HG02571 (cell line): ENCODE results near the gene CEACAM5.
"Not testable (repeated sequence)": the region's sequence is repeated elsewhere in the genome, so short reads cannot be mapped to it uniquely, and the experiment has no call there.

Source experiments
- ATAC-seq: cut with Tn5 transposase; IDR thresholded peaks from one replicate; pipeline ENCODE4 v1.9.1; 2021; ENCODE audit warnings: mild to moderate bottlenecking, moderate library complexity; ENCODE audit not compliant: unreplicated experiment

CEACAM5 gene

DNA sequence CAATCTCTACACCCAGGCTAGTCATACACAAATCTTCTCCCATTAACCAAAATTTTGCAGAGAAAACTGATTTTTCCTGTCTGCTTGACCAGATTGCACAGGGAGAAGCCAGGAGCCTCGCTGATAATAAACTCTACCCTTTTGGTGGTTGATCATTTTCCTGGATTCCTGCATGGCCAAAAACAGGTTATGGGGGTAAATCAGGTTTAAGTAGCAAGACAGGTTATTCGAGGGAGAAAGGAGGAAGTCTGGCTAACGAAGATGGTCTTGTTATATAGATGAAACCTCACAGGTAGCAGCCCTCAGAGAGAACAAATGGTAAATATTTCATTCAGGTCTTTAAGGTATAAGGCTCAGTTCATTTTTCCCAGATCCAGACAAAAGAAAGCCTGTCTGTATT, 30.9 kb downstream of the CEACAM5 start:
- no peak for ATAC-seq

DNA sequence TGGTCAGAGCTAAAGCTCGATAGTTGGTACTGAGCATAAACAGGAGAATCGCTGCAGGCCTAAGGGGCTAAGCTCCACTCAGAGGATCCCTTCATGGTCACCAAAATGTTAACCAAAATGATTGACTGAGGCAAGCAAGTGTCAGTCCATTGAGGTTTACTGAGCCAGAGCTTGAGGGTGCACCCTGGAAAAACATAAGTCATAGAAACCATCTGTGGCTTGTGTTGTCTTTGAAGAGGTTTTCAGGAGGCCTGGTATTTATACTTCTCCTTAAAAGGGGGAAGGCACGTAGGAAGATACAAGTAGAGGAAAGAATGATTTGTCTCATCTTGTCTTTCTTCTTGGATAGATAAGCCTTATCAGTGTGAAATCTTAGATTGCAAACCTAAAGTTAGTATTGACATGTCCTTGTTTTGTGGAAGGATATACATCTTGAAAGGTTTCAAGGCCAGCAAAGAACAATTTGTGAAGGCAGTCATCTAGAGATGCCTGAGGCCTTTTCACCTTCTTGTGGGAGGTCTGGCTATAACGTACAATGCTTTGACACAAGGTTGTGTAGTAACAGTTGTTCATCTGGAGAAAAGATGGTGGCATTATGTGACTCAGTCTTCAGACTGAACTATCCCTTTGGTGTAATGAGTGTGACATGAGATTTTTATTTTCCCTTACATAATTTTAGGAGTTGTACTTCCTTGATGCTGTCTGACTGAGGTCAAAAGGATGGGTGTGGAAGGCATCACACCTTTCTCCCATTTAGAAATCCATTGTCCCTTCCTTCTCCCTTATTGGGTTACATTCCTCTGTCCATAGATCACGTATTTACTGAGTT, 32.2 kb downstream of the CEACAM5 start:
- no peak for ATAC-seq

DNA sequence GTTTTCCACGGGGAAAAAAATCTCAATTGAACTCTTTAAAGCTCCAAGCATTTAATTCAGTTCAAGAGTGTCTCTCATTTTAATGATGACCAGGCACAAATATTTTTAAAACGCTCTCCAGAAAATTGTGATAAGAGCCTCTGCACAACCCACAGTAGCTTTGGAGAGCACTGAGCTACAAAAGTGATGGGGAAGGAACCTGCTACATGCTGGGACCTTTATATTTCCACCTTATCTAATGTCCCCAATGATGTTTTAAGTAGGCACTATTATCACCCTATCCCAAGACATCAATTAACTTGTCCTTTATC, 32.8 kb downstream of the CEACAM5 start:
- ATAC-seq: no peak

DNA sequence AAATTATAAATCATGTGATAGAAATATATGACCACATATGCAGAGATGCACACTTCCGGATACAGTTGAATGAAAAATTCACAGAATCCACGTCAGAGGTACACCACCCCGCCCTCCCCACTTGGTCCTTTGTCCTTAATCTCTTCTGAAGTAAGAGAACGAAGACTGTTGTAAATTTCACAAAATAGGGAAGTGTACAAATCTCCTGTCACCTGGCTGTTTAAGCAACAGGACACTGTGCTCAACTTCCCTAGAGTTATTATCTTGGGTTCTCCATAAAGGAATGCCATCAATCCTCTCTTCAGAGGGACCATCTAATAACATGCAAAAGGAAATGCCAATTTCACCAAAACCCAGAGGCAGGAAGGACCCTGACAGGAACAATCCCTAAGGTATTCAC, 36.4 kb downstream of the CEACAM5 start:
- no peak for ATAC-seq

DNA sequence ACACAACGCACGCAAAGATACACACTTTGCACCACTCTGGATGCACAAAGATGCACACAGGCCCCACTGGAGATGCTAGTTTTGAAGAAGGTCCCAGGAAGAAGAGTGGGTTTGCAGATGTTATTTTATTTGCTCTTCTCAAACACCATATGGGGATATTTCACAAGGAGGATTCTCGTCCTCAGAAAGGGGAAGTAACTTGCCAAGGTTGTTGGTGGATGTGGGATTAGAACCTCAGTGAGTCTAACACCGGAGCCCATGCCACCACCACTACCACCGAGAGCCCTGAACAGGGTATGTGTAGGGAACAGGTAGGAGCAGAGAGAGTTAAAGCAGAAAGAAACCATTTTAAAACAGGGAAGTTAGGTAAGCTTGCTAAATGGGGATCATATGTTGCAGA, 37.3 kb downstream of the CEACAM5 start:
- ATAC-seq: no peak

DNA sequence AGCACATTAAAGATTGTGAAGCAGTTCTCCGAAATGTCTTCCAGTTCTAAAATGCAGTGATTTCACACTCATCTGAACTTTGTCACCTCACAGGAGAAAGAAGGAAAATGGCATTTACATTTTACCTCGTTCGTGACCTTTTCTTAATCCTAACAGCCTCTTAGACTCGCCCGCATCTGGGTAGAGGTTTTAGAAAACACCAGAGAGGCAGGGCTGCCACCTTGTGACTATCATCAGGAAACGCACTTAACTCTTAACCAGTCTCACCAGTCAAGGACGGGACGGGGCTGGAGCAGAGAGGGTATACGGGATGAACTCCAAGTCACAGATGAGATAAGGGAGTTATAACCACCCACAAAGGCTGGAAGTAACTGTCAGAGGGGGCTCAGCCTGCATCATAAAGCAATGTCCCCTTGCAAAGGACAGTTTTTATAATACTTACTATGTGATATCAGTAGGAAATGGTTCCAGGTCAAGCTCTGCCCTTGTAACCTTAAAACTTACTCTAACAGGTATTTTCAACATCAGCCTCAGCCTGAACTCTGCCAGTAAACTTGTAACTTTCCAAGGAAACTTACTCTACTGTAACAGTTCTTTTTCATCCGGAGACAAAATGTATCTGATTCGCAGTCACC, 38.3 kb downstream of the CEACAM5 start:
- no peak for ATAC-seq

DNA sequence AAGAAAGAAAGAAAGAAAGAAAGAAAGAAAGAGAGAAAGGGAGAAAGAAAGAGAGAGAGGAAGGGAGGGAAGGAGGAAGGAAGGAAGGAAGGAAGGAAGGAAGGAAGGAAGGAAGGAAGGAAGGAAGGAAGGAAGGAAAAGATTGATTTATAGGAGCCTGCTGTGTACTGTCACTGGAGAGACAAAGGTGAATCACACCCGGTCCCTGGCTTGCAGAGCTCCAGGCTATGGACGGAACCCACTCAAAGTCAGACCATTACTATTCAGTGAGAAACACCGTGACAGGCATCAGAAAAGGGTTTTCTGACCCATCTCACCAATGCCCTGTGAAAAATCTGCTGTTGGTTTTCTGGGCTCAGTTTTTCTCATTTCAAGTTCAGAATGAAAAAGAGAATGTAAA, 39.6 kb downstream of the CEACAM5 start:
- no peak for ATAC-seq

DNA sequence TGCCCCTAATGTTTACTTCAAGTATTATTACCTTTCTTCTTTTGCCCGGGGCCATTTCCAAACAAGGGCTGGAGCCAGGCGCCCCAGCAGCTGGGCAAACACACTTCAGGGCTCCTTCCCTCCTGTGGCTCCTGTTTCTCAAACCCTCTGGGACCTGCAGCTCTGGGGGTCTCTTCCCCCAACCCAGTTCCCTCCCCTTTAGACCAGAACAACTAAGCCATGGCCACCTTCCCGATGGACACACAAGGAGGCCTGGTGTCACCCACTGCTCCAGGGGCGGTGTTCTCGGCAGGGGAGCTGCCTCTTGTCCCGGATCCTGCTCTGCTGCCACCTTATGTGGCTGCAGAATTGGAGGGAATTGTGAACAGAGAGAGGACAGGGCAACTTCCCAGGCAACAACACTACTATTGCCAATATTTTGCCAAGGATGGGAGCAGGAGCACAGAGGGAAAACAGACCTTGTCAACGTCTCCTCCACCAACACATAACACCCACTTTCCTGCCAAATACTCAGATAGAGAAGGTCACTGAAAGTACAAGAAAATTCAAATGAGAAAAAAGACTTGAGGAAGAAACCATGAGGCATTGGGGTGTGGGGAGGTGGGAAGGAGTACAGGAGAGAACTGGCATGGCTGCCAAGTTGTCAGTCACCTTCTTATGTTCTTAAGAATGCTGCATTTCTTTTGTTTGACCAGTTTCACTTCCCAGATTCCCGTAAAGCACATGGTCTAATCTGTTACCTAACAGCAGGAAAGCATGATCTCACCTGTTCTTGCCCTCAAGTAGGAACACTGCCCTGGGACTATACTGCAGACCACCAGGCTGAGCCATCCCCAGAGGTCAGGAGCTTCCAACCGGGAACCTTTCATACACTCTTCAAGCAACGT, 42.1 kb downstream of the CEACAM5 start:
- ATAC-seq: not testable (repeated sequence)

DNA sequence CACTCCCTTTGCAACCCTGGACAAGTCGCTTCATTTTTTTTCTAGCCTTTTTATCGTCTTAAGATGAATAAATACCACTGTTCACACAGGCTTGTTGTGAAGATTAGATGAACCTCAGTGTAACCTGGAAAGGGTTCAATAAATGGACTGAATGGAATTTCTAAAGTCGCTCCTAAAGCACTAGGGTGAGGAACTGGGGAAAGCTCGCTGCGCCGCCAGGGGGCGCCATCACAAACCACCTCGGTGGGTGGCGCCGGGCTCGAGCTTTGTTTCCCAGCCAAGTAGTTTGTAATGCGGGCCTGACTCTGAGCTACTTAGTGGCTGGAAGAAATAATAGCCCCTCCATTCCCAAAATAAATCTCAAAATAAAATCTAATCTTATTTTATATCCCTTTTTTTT, 44.7 kb downstream of the CEACAM5 start:
- ATAC-seq: no peak

DNA sequence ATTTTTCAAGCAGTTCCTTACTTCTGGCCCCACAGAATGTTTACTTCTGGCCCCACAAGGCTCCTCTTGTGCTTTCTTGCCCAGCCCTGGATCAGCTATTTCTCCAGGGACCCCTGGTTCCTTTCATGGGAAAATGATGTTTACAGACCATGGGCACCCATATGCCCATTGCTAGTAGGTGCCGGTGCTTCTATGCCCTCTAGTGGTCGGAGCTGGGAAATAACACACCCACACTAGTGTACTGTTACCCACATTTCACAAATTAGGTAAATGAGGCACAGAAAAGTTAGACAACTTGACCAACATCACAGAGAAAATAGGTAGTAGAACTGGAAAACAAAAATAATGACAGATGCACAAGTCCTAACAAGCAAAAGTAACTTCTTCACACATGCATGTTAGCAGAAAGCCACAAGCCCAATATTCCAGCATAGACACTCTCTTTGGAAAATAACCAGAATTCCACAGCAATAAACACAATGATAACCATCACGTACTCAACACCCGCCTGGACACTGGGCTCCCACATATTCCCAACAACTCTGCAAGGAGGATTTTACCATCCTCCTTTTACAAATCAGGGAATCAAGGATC, 45.6 kb downstream of the CEACAM5 start:
- no peak for ATAC-seq

DNA sequence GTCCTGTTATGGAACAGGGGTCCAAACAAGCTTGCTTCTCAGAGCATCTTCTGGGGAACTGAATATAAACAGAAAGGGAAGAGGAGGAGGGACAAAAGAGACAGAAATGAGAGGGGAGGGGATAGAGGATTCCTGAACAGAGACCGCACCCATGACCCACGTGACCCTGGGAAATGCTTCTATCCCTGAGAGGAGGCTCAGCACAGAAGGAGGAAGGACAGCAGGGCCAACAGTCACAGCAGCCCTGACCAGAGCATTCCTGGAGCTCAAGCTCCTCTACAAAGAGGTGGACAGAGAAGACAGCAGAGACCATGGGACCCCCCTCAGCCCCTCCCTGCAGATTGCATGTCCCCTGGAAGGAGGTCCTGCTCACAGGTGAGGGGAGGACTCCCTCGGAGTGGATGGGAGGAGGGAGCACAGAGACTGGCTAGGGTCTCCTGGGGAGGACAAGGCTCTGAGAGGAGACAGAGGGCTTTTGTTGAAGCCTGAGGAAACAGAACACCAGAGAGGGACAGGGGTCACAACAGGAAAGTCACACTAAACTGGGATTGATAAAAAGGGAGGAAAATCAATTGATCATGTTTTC, 47.0 kb downstream of the CEACAM5 start, which contains the start of gene CEACAM6:
TSS of gene CEACAM6 (plus strand) at position 203 of the 586 bp plus-strand sequence. CDS start at position 312, 109 bp downstream.
- ATAC-seq: no peak

DNA sequence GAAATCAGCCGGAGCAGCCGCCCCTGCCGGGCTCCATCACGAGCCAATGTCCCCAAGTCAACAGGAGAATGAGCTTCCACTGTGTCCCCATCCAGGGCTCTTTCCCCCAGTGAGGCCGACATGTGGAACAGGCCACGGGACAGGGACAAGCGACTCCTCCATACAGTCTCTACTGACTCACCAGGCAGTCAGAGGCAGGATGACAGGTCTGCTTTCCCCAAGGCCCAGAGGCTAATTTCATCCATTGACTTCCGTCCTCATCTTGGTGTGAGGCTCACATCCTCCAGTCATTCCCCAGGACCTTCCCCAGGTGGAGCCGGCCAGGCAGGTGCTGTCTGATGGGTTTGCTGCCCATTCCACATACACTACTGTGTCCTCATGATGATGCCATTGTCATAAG, 50.4 kb downstream of the CEACAM5 start:
- no peak for ATAC-seq

DNA sequence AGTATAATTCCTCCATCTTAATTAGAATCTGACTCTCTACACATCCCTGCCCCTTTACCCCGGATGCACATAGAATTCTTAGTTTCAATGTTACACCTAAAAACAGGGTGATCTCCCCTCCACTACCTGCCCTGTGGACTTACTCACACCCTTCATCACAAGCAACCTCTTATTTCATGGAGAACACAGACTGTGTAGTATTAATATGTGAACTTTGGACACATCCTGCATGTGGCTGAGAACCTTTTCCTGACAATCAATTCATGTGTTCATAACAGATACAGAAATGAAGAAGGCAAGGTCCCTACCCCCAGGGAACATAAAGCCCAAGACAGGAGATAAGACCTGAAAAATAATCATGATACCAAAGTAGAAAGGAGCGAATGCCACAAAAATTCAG, 58.7 kb downstream of the CEACAM5 start:
- no peak for ATAC-seq

DNA sequence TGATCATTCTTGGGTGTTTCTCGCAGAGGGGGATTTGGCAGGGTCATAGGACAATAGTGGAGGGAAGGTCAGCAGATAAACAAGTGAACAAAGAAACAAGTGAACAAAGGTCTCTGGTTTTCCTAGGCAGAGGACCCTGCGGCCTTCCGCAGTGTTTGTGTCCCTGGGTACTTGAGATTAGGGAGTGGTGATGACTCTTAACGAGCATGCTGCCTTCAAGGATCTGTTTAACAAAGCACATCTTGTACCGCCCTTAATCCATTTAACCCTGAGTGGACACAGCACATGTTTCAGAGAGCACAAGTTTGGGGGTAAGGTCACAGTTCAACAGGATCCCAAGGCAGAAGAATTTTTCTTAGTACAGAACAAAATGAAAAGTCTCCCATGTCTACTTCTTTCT, 59.7 kb downstream of the CEACAM5 start:
- not testable (repeated sequence) for ATAC-seq

DNA sequence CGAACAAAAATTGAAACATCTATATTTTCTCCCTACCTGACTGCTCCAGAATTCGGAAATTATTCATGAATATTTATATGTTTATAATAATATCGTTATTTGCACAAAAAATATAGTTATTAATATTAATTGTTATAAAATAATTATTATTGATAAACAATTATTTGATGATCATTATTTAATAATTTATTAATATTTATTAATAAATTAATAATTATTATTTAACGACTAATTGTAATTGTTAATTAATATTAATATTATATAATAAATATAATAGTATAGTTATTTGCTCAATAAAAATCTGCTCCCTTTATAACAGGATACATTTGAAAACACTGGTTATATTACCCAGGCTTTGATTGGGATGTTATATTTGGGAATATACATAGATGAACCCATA, 61.2 kb downstream of the CEACAM5 start:
- no peak for ATAC-seq

DNA sequence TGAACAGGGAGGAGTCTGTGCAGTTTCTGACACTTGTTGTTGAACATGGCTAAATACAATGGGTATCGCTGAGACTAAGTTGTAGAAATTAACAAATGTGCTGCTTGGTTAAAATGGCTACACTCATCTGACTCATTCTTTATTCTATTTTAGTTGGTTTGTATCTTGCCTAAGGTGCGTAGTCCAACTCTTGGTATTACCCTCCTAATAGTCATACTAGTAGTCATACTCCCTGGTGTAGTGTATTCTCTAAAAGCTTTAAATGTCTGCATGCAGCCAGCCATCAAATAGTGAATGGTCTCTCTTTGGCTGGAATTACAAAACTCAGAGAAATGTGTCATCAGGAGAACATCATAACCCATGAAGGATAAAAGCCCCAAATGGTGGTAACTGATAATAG, 63.0 kb downstream of the CEACAM5 start:
- no peak for ATAC-seq

DNA sequence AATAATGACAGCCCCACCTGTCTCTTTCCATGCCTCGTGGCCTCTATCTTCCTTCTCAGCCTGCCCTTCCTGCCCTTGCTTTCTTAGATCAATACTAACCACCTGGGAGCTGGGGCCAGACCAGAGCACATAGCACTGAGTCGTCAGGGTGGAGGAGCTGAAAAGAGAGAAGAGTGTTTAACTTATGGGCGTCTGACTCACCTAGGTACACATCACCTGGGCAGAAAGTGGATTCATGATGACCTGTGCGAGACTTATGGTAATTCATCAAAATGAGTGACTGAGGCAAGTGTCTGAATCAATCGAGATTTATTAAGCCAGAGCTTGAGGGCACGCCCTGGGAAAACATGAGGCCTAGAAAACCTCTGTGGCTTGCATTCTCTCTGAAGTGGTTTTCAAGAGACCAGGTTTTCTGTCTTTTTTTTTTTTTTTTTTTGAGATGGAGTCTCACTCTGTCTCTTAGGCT, 66.1 kb downstream of the CEACAM5 start:
- ATAC-seq: no peak

DNA sequence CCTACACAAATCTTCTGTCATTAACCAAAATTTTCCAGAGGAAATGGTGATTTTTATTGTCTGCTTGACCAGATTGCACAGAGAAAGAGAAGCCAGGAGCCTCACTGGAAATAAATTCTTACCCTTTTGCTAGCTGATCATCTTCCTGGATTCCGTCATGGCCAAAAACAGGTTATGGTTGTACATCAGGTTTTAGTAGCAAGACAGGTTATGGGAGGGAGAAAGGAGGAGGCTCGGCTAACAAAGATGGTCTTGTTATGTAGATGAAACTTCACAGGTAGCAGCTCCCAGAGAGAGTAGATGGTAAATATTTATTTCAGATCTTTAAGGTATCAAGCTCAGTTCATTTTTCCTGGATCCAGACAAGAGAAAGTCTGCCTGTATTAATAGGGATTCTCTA, 68.3 kb downstream of the CEACAM5 start:
- ATAC-seq: no peak
